Muscle layer of duodenum (tissue), 2 donors: ENCODE data around the gene PGC.

Experiments used
- H3K27ac ChIP-seq: one replicate; pipeline ENCODE4 v1.7.0; 2013; ENCODE audit warnings: mild to moderate bottlenecking, low read length
- H3K27me3 ChIP-seq: one replicate; pipeline ENCODE4 v1.7.0; 2013; ENCODE audit warnings: low read depth, mild to moderate bottlenecking, control low read depth, low read length
- H3K36me3 ChIP-seq, 2 donors: one replicate each; pipeline ENCODE4 v1.7.0; 2013; ENCODE audit warnings: low read length in 2 of 2, control low read depth in 1 of 2, mild to moderate bottlenecking in 1 of 2; ENCODE audit not compliant: insufficient read depth in 2 of 2, control insufficient read depth in 1 of 2
- H3K4me1 ChIP-seq, 2 donors: one replicate each; pipeline ENCODE4 v1.7.0; 2013; ENCODE audit warnings: low read length in 2 of 2, mild to moderate bottlenecking in 2 of 2, control low read depth in 1 of 2, moderate library complexity in 1 of 2; ENCODE audit not compliant: insufficient read depth in 2 of 2, control insufficient read depth in 1 of 2
- H3K4me3 ChIP-seq, 2 donors: one replicate each; pipeline ENCODE4 v1.7.0; 2013; ENCODE audit warnings: low read length in 2 of 2, low read depth in 1 of 2, mild to moderate bottlenecking in 1 of 2
- H3K9me3 ChIP-seq, 2 donors: one replicate each; pipeline ENCODE4 v1.7.0; 2013; ENCODE audit warnings: low read length in 2 of 2, control low read depth in 1 of 2, mild to moderate bottlenecking in 1 of 2; ENCODE audit not compliant: control insufficient read depth in 1 of 2
- donor health status: healthy.

PGC gene

GRCh38 chr6:41747256-41748101 lies at the start of gene PGC:
Gene PGC, minus strand, starts transcription at chr6:41747397. Its CDS starts 63 bp downstream, at chr6:41747334.
- no peak within 1 kb of the TSS for H3K27ac ChIP-seq
- H3K27me3 ChIP-seq = no peaks in the 10 kb centered on the region
- H3K9me3 ChIP-seq = no peaks in the 10 kb centered on the region
- H3K4me1 ChIP-seq = no peaks in the 10 kb centered on the region
- H3K36me3 ChIP-seq = no peaks in the 10 kb centered on the region
- H3K4me3 ChIP-seq = no peak within 1 kb of the TSS

- Histone ChIP-seq H3K4me3 (no peak overlapping the region), H3K9me3 (no peaks in the 10 kb centered on the region), H3K36me3 (peaks cover 32 to 35% of the 10 kb centered on the region in 2 donors)
Observed at GRCh38 chr6:41796474-41796873, 49.3 kb upstream of the PGC start.

GRCh38 chr6:41791984-41792383 lies 44.8 kb upstream of the PGC start:
- Histone ChIP-seq H3K9me3 (no peaks in the 10 kb centered on the region), H3K36me3 (peaks cover 45 to 50% of the 10 kb centered on the region in 2 donors), H3K4me1 (peaks cover 0 to 11% of the 10 kb centered on the region in 2 donors), H3K27me3 (no peaks in the 10 kb centered on the region), H3K4me3 (no peak overlapping the region), H3K27ac (no peak overlapping the region)

More at GRCh38 chr6:41796474-41796873, 49.3 kb upstream of the PGC start:
- H3K27me3 ChIP-seq = no peaks in the 10 kb centered on the region
- peaks cover 0 to 3% of the 10 kb centered on the region in 2 donors for H3K4me1 ChIP-seq
- no peak overlapping the region for H3K27ac ChIP-seq

DNA sequence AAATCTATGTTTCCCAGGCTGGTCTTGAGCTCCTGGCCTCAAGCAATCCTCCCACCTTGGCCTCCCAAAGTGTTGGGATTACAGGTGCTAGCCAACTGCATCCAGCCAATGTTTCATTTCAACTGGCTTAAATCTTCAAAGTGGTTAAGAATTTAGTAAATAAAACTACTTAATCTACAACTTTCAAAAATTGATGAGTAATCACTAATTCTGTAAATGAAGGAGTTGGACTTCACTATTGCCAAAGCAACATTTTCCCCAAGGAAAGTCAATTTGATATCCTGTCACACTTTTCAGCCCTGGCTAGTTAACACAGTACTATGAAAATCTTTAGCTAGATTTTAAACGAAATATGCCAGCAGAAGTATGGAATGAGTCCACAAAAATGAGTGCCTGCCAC lies 44.1 kb upstream of the PGC start:
- Histone ChIP-seq H3K27me3 (no peaks in the 10 kb centered on the region), H3K4me1 (peaks cover 0 to 11% of the 10 kb centered on the region in 2 donors), H3K4me3 (no peak overlapping the region), H3K9me3 (no peaks in the 10 kb centered on the region), H3K27ac (no peak overlapping the region), H3K36me3 (peaks cover 45 to 46% of the 10 kb centered on the region in 2 donors)

- H3K27ac ChIP-seq = no peak overlapping the region
- no peak overlapping the region for H3K4me3 ChIP-seq
- no peaks in the 10 kb centered on the region for H3K9me3 ChIP-seq
- no peaks in the 10 kb centered on the region for H3K27me3 ChIP-seq
- H3K4me1 ChIP-seq = peaks cover 6 to 20% of the 10 kb centered on the region in 2 donors
- peaks cover 35 to 39% of the 10 kb centered on the region in 2 donors for H3K36me3 ChIP-seq
Observed at GRCh38 chr6:41790045-41790444, 42.8 kb upstream of the PGC start.

DNA sequence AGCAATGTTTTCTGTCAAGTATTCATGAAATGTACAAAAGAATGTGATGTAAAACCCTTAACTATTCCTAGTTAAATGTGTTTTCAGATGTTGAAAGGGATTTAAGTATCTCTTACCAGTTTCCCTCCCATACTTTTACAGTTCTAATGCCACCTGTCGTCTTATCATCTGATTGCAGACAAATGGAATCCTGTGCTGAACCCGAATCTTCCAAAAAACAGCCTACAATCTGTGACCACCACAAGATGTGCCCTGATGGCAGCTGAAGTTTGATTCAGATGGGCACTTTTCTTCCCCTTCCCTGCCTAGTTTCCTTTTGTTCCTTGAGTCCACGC lies 42.2 kb upstream of the PGC start:
- peaks cover 34 to 35% of the 10 kb centered on the region in 2 donors for H3K36me3 ChIP-seq
- peaks cover 9 to 26% of the 10 kb centered on the region in 2 donors for H3K4me1 ChIP-seq
- H3K27ac ChIP-seq = no peak overlapping the region
- H3K27me3 ChIP-seq = no peaks in the 10 kb centered on the region
- no peaks in the 10 kb centered on the region for H3K9me3 ChIP-seq
- H3K4me3 ChIP-seq = no peak overlapping the region

- Histone ChIP-seq H3K27me3 (no peaks in the 10 kb centered on the region), H3K4me3 (peak within 1 kb of the TSS; percentile 96 to 97), H3K9me3 (no peaks in the 10 kb centered on the region), H3K27ac (peak within 1 kb of the TSS; percentile 98), H3K4me1 (peaks cover 16 to 26% of the 10 kb centered on the region in 2 donors), H3K36me3 (peaks cover 31 to 32% of the 10 kb centered on the region in 2 donors)
Observed at GRCh38 chr6:41787219-41787917, 40.2 kb upstream of the PGC start, which contains the start of gene TOMM6. Gene TOMM6, plus strand, starts transcription at chr6:41787694. Its CDS starts 4 bp downstream, at chr6:41787698.

DNA sequence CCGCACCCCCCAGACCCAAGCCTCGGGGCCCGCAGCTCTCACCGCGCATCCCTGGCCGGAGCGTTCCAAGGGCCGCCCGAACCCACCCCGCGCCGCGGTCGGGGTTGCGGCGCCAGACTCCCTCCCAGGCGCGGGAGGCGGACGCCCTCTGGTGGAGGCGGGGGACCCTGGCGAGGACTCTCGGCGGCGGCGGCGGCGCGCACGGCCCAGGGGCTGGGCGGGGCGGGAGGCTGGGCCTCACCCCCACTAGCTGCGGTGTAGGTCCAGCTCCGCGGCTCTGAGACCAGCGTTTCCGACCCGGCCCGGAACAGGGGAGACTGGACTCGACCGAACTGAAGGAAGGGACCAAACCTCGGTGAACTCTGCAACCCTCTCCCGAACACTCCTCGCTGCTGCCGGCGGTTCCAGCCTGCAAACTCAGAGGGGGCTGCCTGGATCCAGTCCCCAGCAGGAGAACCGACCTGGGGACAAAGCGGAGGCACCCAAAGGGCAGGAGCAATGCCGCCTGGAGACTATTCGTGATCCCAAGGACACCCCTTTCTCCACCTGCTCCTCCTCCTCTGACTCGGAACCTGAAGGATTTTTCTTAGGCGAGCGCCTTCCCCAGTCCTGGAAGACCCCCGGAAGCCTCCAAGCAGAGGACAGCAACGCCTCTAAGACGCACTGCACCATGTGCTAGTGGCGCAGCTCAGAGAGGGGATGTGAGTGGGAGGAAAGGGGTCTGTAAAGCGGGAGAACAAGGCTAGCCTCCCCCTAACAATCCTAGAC lies 39.4 kb upstream of the PGC start:
- peak overlapping the region; percentile 98 for H3K27ac ChIP-seq
- H3K36me3 ChIP-seq = peaks cover 24 to 25% of the 10 kb centered on the region in 2 donors
- no peaks in the 10 kb centered on the region for H3K27me3 ChIP-seq
- peak overlapping the region; percentile 96 to 97 for H3K4me3 ChIP-seq
- no peaks in the 10 kb centered on the region for H3K9me3 ChIP-seq
- H3K4me1 ChIP-seq = peaks cover 16 to 30% of the 10 kb centered on the region in 2 donors

- Histone ChIP-seq H3K36me3 (peaks cover 19 to 20% of the 10 kb centered on the region in 2 donors), H3K4me3 (peak overlapping the region; percentile 17 to 97), H3K27me3 (no peaks in the 10 kb centered on the region), H3K27ac (no peak overlapping the region), H3K9me3 (no peaks in the 10 kb centered on the region), H3K4me1 (peaks cover 16 to 37% of the 10 kb centered on the region in 2 donors)
Observed at GRCh38 chr6:41785689-41786450, 38.7 kb upstream of the PGC start.

GRCh38 chr6:41785254-41785653 lies 38.1 kb upstream of the PGC start:
- Histone ChIP-seq H3K4me3 (no peak overlapping the region), H3K27ac (peak overlapping the region; percentile 25), H3K4me1 (peaks cover 16 to 39% of the 10 kb centered on the region in 2 donors)

More at GRCh38 chr6:41785254-41785653, 38.1 kb upstream of the PGC start:
- peaks cover 13 to 14% of the 10 kb centered on the region in 2 donors for H3K36me3 ChIP-seq
- no peaks in the 10 kb centered on the region for H3K27me3 ChIP-seq
- H3K9me3 ChIP-seq = no peaks in the 10 kb centered on the region
